GM12878 (cell line): ENCODE results near the gene TTLL8. TPM values are rescaled to one million over a fixed set of nuclear protein-coding genes. Genes with fewer than 3 reads are reported as not detected.

ENCODE experiments used
- CBX5 ChIP-seq: sonication (generic); IDR thresholded peaks from 2 replicates; pipeline ENCODE4 v1.6.1; 2016; ENCODE audit warnings: low read depth, moderate library complexity, mild to moderate bottlenecking, inconsistent platforms
- CHD2 ChIP-seq: IDR thresholded peaks from 2 replicates; pipeline ENCODE4 v1.6.1; 2011; ENCODE audit warnings: low read depth, low read length, improper control_type of control experiment, borderline replicate concordance
- DPF2 ChIP-seq: fragments of 450-650 bp; IDR thresholded peaks from 2 replicates; pipeline ENCODE4 v1.6.1; 2017; ENCODE audit warnings: mild to moderate bottlenecking
- IKZF1 ChIP-seq: fragments of 450-650 bp; conservative IDR thresholded peaks from 2 replicates; pipeline ENCODE4 v1.6.1; 2017; ENCODE audit warnings: antibody characterized with exemption, mild to moderate bottlenecking
- IRF3 ChIP-seq: fragments of 450-650 bp; IDR thresholded peaks from 2 replicates; pipeline ENCODE4 v1.6.1; 2014; ENCODE audit warnings: mild to moderate bottlenecking
- MEF2B ChIP-seq: fragments of 450-650 bp; IDR thresholded peaks from 2 replicates; pipeline ENCODE4 v1.6.1; 2018; ENCODE audit warnings: mild to moderate bottlenecking, moderate library complexity; ENCODE audit not compliant: partially characterized antibody, poor library complexity, severe bottlenecking
- NBN ChIP-seq: fragments of 450-650 bp; IDR thresholded peaks from 2 replicates; pipeline ENCODE4 v1.6.1; 2016
- NFYB ChIP-seq: IDR thresholded peaks from 2 replicates; pipeline ENCODE4 v1.6.1; 2011; ENCODE audit warnings: low read depth, mild to moderate bottlenecking, low read length, improper control_type of control experiment, moderate library complexity; ENCODE audit not compliant: insufficient read depth
- NR2F1 ChIP-seq: fragments of 450-650 bp; conservative IDR thresholded peaks from 2 replicates; pipeline ENCODE4 v1.6.1; 2017; ENCODE audit warnings: mild to moderate bottlenecking
- PAX5 ChIP-seq: IDR thresholded peaks from 2 replicates; pipeline ENCODE4 v1.6.1; 2011; ENCODE audit warnings: low read depth, low read length, borderline replicate concordance
- POLR2A ChIP-seq: IDR thresholded peaks from 2 replicates; pipeline ENCODE4 v1.6.1; 2011; ENCODE audit warnings: low read depth, mild to moderate bottlenecking, low read length
- POU2F2 ChIP-seq: IDR thresholded peaks from 3 replicates; pipeline ENCODE4 v1.6.1; 2011; ENCODE audit warnings: low read depth, mild to moderate bottlenecking, low read length, borderline replicate concordance
- SIX5 ChIP-seq: IDR thresholded peaks from 2 replicates; pipeline ENCODE4 v1.6.1; 2011; ENCODE audit warnings: mild to moderate bottlenecking, low read depth, low read length, moderate library complexity; ENCODE audit not compliant: severe bottlenecking
- SP1 ChIP-seq: IDR thresholded peaks from one replicate; pipeline ENCODE4 v1.6.1; 2011; ENCODE audit warnings: low read depth, low read length
- SRF ChIP-seq, 2 experiments: IDR thresholded peaks; 2 replicates each; pipeline ENCODE4 v1.6.1; 2011; ENCODE audit warnings: low read depth in 2 of 2, low read length in 2 of 2, mild to moderate bottlenecking in 1 of 2, moderate library complexity in 1 of 2
- STAT1 ChIP-seq: fragments of 450-650 bp; conservative IDR thresholded peaks from 2 replicates; pipeline ENCODE4 v1.6.1; 2014; ENCODE audit warnings: antibody characterized with exemption, mild to moderate bottlenecking
- TARDBP ChIP-seq: IDR thresholded peaks from 2 replicates; pipeline ENCODE4 v1.6.1; 2016; ENCODE audit warnings: borderline replicate concordance
- TBL1XR1 ChIP-seq: IDR thresholded peaks from 2 replicates; pipeline ENCODE4 v1.6.1; 2012; ENCODE audit warnings: low read depth, low read length, improper control_type of control experiment
- TCF3 ChIP-seq: IDR thresholded peaks from 2 replicates; pipeline ENCODE4 v1.6.1; 2012; ENCODE audit warnings: low read depth, mild to moderate bottlenecking, low read length, borderline replicate concordance; ENCODE audit not compliant: insufficient read depth
- USF2 ChIP-seq: IDR thresholded peaks from 2 replicates; pipeline ENCODE4 v1.6.1; 2011; ENCODE audit warnings: low read depth, low read length, improper control_type of control experiment, borderline replicate concordance
- ZBTB11 ChIP-seq: fragments of 450-650 bp; formaldehyde crosslinking; IDR thresholded peaks from 2 replicates; pipeline ENCODE4 v1.5.0; 2022; ENCODE audit warnings: mild to moderate bottlenecking, missing genetic modification characterization
- ZNF687 ChIP-seq: fragments of 450-650 bp; IDR thresholded peaks from 2 replicates; pipeline ENCODE4 v1.6.1; 2017; ENCODE audit warnings: mild to moderate bottlenecking, moderate library complexity
- polyA plus RNA-seq, 11 experiments: library from polyadenylated mRNA; depleted of rRNA in 4 of 11; unstranded in 6 of 11; stranded (reverse) in 5 of 11; fragments of >200 nt; fragmentation: Nextera tagmentation in 4 of 11; fragmentation: Illumina TruSeq in 1 of 11; extraction: Ambion mirVana in 4 of 11; extraction: Trizol in 1 of 11; gene quantifications; 1 replicate in 1 of 11; 2 replicates in 10 of 11; pipeline versions ENCODE4 v1.2.1 to v1.2.3, GENCODE V29; 2011 to 2016; ENCODE audit warnings: inconsistent platforms in 2 of 11, missing spikeins in 2 of 11, low read depth in 1 of 11
- total RNA-seq, 4 experiments: library from RNA; depleted of rRNA in 3 of 4; stranded (reverse); fragments of >200 nt in 3 of 4; fragmentation: Illumina TruSeq in 1 of 4; extraction: Trizol in 1 of 4; gene quantifications; 2 replicates each; pipeline versions ENCODE4 v1.2.1 to v1.2.3, GENCODE V29; 2013 to 2021

The TTLL8 gene
- total and polyA plus RNA-seq, 10 of the 15 experiments (the other 5 are each of a cell fraction or from before 2014, with no cell fraction given): not detected

- TF ChIP-seq CBX5 (no peak), IKZF1 (peak; percentile 90), SRF (IDR thresholded peaks at IDR 0.05; ENCODE audit: low read depth in 2 of 2, low read length in 2 of 2) (0 out of 4 replicates have a peak, but pooled peaks of 1 of the 2 experiments have one; percentile 11), USF2 (peak; percentile 45), POLR2A (peak; percentile 47; the same call in 1 of the 2 replicates), STAT1 (no peak), TARDBP (0 out of 2 replicates have a peak, but pooled peaks have one; percentile 48), DPF2 (peak; percentile 85), MEF2B (peak; percentile 39), ZNF687 (peak; percentile 95), POU2F2 (peak; percentile 99), TBL1XR1 (peak; percentile 93), ZBTB11 (CRISPR knock-in tag) (no peak), TCF3 (0 out of 2 replicates have a peak, but pooled peaks have one; percentile 49), NR2F1 (peak; percentile 54), CHD2 (peak; percentile 63; the same call in 1 of the 2 replicates), SP1 (peak; percentile 81), SIX5 (no peak), IRF3 (no peak), PAX5 (peak; percentile 81; the same call in 1 of the 2 replicates), NFYB (0 out of 2 replicates have a peak, but pooled peaks have one; percentile 19), NBN (0 out of 2 replicates have a peak, but pooled peaks have one; percentile 61)
These were observed 41.0 kb downstream of the TTLL8 start (continued) for GRCh38 chr22:50016988-50017700.
